SU-DHL-6 (cell line): Measurements from ENCODE around the gene PTPN21.

Experiments used
- H2AFZ ChIP-seq: fragments of 200-600 bp; sonication (generic); 2 replicates; pipeline ENCODE4 v1.6.1; 2014; ENCODE audit warnings: low read depth, mild to moderate bottlenecking, moderate library complexity, mixed read lengths, antibody characterized with exemption, low read length; ENCODE audit not compliant: severe bottlenecking
- H3F3A ChIP-seq: fragments of 200-600 bp; shearing (Covaris generic); 2 replicates; pipeline ENCODE4 v1.6.0; 2016; ENCODE audit warnings: antibody characterized with exemption, mild to moderate bottlenecking; ENCODE audit not compliant: insufficient read depth
- H3K27ac ChIP-seq: fragments of 200-600 bp; sonication (generic); 2 replicates; pipeline ENCODE4 v1.5.1; 2016; ENCODE audit warnings: low read depth, mild to moderate bottlenecking, low read length, moderate library complexity, mixed read lengths
- H3K27me3 ChIP-seq: fragments of 200-600 bp; sonication (generic), shearing (Covaris generic); 2 replicates; pipeline ENCODE4 v1.6.0; 2014; ENCODE audit warnings: mild to moderate bottlenecking, low read length
- H3K36me3 ChIP-seq: fragments of 200-600 bp; sonication (generic); 2 replicates; pipeline ENCODE4 v1.6.1; 2014; ENCODE audit warnings: mild to moderate bottlenecking, low read length, mixed read lengths
- H3K4me2 ChIP-seq: fragments of 300-600, 200-600 bp; shearing (Covaris generic), sonication (generic); 2 replicates; pipeline ENCODE4 v1.6.0; 2014; ENCODE audit warnings: low read length, low read depth, mild to moderate bottlenecking; ENCODE audit not compliant: poor library complexity, severe bottlenecking
- H3K4me3 ChIP-seq: fragments of 200-600 bp; sonication (generic); 2 replicates; pipeline ENCODE4 v1.5.1; 2014; ENCODE audit warnings: antibody characterized with exemption, low read length, mild to moderate bottlenecking, mixed read lengths; ENCODE audit not compliant: insufficient read depth, poor library complexity, severe bottlenecking
- H3K79me2 ChIP-seq: fragments of 200-600 bp; sonication (generic); 2 replicates; pipeline ENCODE4 v1.6.1; 2014; ENCODE audit warnings: mild to moderate bottlenecking, low read length, moderate library complexity; ENCODE audit not compliant: insufficient read depth
- H3K9ac ChIP-seq: fragments of 200-600 bp; sonication (generic); 2 replicates; pipeline ENCODE4 v1.7.0; 2014; ENCODE audit warnings: mild to moderate bottlenecking, low read length
- H3K9me2 ChIP-seq: fragments of 200-600 bp; sonication (generic); replicated peaks from 2 replicates; pipeline ENCODE4 v1.6.1; 2014; ENCODE audit warnings: low read length; ENCODE audit not compliant: insufficient read depth
- H3K9me3 ChIP-seq: fragments of 200-600 bp; sonication (generic); 2 replicates; pipeline ENCODE4 v1.6.1; 2014; ENCODE audit warnings: low read length, mixed read lengths; ENCODE audit not compliant: insufficient read depth
- H4K20me1 ChIP-seq: fragments of 200-600 bp; sonication (generic); 2 replicates; pipeline ENCODE4 v1.6.1; 2014; ENCODE audit warnings: low read depth, mild to moderate bottlenecking, antibody characterized with exemption, low read length, moderate library complexity, mixed read lengths
- EZH2phosphoT487 ChIP-seq: fragments of 200-600 bp; sonication (generic), shearing (Covaris generic); conservative IDR thresholded peaks from 2 replicates; pipeline ENCODE4 v1.6.1; 2018; ENCODE audit warnings: mild to moderate bottlenecking, antibody characterized with exemption, low read length, moderate library complexity, mixed read lengths
- TF ChIP-seq, protein P1 (sequence below): fragments of 200-600 bp; sonication (generic); IDR thresholded peaks from one replicate; pipeline ENCODE4 v1.5.1; 2017; ENCODE audit warnings: antibody characterized with exemption, mild to moderate bottlenecking, low read length, moderate library complexity; ENCODE audit not compliant: insufficient read depth, poor library complexity, severe bottlenecking

Gene PTPN21

DNA sequence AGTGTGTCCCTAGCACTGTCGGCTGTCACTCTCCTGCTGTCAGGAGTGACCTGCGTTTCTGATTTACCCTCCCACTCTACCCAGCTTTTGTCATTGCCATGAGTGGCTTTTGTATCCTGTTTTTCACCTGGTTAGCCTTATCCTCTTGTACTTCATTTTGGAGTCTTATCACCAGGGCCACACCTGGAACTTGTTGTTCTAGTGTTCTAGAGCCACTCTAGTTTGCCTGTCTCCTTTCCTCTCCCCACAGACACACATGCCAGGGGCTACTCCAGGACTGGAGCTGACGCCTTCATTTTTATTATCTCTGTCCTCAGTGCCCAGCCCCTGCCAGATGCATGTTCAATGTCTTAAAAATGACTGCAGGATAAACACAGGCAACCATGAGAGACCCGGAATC, 42.2 kb upstream of the PTPN21 start:
- no peak overlapping the region for H3K27ac ChIP-seq
- H2AFZ ChIP-seq, result no peak overlapping the region
- no peaks in the 10 kb centered on the region for H3K9me2 ChIP-seq
- H3F3A ChIP-seq, result no peaks in the 10 kb centered on the region
- no peaks in the 10 kb centered on the region for H3K79me2 ChIP-seq
- H3K4me2 ChIP-seq, result no peak overlapping the region
- no peak for TF ChIP-seq EZH2phosphoT487
- TF ChIP-seq, protein P1, sequence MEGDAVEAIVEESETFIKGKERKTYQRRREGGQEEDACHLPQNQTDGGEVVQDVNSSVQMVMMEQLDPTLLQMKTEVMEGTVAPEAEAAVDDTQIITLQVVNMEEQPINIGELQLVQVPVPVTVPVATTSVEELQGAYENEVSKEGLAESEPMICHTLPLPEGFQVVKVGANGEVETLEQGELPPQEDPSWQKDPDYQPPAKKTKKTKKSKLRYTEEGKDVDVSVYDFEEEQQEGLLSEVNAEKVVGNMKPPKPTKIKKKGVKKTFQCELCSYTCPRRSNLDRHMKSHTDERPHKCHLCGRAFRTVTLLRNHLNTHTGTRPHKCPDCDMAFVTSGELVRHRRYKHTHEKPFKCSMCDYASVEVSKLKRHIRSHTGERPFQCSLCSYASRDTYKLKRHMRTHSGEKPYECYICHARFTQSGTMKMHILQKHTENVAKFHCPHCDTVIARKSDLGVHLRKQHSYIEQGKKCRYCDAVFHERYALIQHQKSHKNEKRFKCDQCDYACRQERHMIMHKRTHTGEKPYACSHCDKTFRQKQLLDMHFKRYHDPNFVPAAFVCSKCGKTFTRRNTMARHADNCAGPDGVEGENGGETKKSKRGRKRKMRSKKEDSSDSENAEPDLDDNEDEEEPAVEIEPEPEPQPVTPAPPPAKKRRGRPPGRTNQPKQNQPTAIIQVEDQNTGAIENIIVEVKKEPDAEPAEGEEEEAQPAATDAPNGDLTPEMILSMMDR, result no peak
- H3K27me3 ChIP-seq, result no peaks in the 10 kb centered on the region
- H3K36me3 ChIP-seq, result peaks cover 4% of the 10 kb centered on the region; the same call in 1 of the 2 replicates
- H4K20me1 ChIP-seq, result no peaks in the 10 kb centered on the region
- no peaks in the 10 kb centered on the region for H3K9me3 ChIP-seq
- no peak overlapping the region for H3K4me3 ChIP-seq
- no peak overlapping the region for H3K9ac ChIP-seq

DNA sequence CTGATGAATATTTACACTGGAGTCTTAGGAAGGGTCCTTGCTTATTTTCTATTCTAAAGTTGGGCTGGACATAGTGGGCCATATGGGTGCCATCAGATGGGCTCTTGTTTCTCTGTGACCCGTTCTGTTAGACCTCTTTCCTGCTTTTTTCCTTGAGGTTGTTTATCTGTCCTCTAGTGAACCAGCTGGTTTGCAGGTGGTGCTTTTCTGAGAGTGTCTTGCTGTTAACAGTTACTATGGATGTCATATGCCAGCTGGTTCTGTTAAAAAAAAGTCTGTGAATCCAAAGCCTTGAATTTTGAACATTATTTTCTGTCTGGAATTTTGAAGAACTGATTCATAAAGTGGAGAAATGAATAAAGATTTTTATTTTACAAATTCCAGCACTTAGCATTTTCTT, 37.2 kb upstream of the PTPN21 start:
- TF ChIP-seq, protein P1, result no peak
- TF ChIP-seq EZH2phosphoT487, result no peak
- no peak overlapping the region for H3K9ac ChIP-seq

DNA sequence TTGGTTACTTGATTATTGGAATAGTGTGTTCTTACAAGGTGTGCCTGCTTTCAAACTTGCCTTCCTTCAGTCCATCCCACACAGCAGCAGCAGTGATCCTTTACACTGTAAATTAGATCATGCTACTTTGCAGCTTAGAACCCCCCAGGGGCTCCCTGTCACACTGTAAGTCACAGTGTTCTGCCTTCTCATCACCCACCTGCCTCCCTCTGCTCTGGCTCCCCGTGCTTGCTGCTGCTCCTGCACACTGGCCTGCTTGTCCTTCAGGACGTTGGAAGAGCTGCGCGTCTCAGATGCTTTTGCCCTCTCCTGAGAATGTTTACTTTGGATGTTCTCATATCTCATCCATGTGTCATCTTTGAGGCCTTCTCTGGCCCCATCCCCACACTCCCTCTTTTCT, 35.4 kb upstream of the PTPN21 start:
- Histone ChIP-seq H3K27ac (no peak overlapping the region), H4K20me1 (no peaks in the 10 kb centered on the region), H3K27me3 (no peaks in the 10 kb centered on the region), H3K36me3 (peaks cover 14% of the 10 kb centered on the region; the same call in 1 of the 2 replicates), H3K9me3 (no peaks in the 10 kb centered on the region), H2AFZ (no peak overlapping the region), H3F3A (no peaks in the 10 kb centered on the region), H3K9me2 (no peaks in the 10 kb centered on the region), H3K9ac (no peak overlapping the region), H3K4me2 (no peak overlapping the region), H3K4me3 (no peak overlapping the region), H3K79me2 (no peaks in the 10 kb centered on the region)
- TF ChIP-seq, protein P1, result no peak
- no peak for TF ChIP-seq EZH2phosphoT487

More for the DNA sequence above, 37.2 kb upstream of the PTPN21 start:
- Histone ChIP-seq H3K27ac (no peak overlapping the region), H2AFZ (no peak overlapping the region), H3K4me3 (no peak overlapping the region), H3F3A (no peaks in the 10 kb centered on the region), H3K36me3 (peaks cover 7% of the 10 kb centered on the region; the same call in 1 of the 2 replicates), H3K4me2 (no peak overlapping the region), H3K27me3 (no peaks in the 10 kb centered on the region), H3K9me2 (no peaks in the 10 kb centered on the region), H3K79me2 (no peaks in the 10 kb centered on the region), H3K9me3 (no peaks in the 10 kb centered on the region), H4K20me1 (no peaks in the 10 kb centered on the region)
